Hepatocyte (in vitro differentiated cells): ENCODE measurements around the gene ZNRF1.

ENCODE experiments used
- EZH2 ChIP-seq: fragments of 200-600 bp; sonication (generic); IDR thresholded peaks from 2 replicates; pipeline ENCODE4 v1.6.1; 2016; ENCODE audit warnings: antibody characterized with exemption, mild to moderate bottlenecking, borderline replicate concordance
- TF ChIP-seq, protein P1 (sequence below): fragments of 200-600 bp; sonication (generic); IDR thresholded peaks from 2 replicates; pipeline ENCODE4 v1.5.1; 2016; ENCODE audit warnings: antibody characterized with exemption, mild to moderate bottlenecking; ENCODE audit not compliant: poor library complexity

DNA sequence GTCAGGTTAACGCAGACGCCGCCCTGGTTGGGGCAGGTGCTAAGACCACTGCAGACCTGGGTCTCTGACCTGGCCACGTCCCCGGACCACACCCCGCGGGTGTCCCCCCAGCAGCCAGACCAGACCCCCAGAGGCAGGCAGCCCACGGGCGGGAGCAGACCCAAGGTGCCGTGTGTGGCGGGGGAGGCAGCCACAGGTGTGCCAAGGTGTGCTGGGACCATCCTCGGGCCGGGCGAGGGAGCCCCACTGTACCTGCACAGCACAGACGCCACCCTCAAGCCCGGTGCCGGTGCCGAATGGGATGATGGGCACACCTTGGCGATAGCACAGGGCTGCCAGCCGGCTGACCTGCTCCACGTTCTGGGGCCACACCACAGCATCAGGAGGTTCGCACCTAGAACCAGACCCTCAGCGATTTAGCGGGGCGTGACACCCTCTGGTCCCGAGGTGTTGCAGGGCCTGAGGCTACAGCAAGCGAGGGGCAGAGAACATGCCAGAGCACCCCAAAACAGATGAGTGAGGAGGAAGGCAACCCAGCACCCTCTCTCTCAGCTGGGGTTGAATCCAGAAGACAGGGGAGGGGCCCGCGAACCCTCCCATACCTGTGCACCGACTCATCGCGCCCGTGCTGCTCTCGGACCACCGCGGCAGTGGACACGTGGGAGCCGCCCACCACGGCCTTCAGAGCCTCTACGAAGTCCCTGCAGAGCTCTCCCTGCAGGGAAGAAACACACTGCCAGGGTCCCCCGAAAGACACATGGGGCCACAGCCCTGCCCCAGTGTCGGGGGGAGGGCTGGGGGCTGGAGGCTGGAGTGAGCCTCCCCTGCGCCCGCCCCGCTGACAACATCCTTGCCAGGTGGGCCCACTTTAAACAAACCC, 116.4 kb downstream of the ZNRF1 start:
- TF ChIP-seq, protein P1, sequence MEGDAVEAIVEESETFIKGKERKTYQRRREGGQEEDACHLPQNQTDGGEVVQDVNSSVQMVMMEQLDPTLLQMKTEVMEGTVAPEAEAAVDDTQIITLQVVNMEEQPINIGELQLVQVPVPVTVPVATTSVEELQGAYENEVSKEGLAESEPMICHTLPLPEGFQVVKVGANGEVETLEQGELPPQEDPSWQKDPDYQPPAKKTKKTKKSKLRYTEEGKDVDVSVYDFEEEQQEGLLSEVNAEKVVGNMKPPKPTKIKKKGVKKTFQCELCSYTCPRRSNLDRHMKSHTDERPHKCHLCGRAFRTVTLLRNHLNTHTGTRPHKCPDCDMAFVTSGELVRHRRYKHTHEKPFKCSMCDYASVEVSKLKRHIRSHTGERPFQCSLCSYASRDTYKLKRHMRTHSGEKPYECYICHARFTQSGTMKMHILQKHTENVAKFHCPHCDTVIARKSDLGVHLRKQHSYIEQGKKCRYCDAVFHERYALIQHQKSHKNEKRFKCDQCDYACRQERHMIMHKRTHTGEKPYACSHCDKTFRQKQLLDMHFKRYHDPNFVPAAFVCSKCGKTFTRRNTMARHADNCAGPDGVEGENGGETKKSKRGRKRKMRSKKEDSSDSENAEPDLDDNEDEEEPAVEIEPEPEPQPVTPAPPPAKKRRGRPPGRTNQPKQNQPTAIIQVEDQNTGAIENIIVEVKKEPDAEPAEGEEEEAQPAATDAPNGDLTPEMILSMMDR = no peak
- TF ChIP-seq EZH2 = no peak
